Head of caudate nucleus (tissue), 42 donors: ENCODE data around the gene SLA2.
"Not testable (repeated sequence)": the region's sequence is repeated elsewhere in the genome, so short reads cannot be mapped to it uniquely, and the experiment has no call there.

ENCODE experiments used
- DNase-seq, 42 donors: peaks; one replicate each; pipeline versions ENCODE4 v3.0.0 to v3.0.0-alpha.2; 2020 to 2021; ENCODE audit warnings: mixed read lengths in 7 of 42
- intact Hi-C: fragments of 100-400 bp; cut with DNase I; formaldehyde crosslinking; loops from one replicate; pipeline ENCODE4 v1.15.0; 2022

Gene SLA2

GRCh38 chr20:36620917-36621316, 25.1 kb downstream of the SLA2 start:
- no peak for DNase-seq
- intact Hi-C loops: no loop called here

- no peak for DNase-seq
- intact Hi-C loops: loop anchor here (5.0 kb wide), 1 partner anchor 337 kb away; the partner anchor contains the start of gene SAMHD1
Measured at GRCh38 chr20:36614781-36615557, 31.0 kb downstream of the SLA2 start.

- intact Hi-C loops: no loop called here
Measured at GRCh38 chr20:36613974-36614373, 32.0 kb downstream of the SLA2 start.

GRCh38 chr20:36611625-36612024, 34.4 kb downstream of the SLA2 start:
- DNase-seq: no peak
- intact Hi-C loops: no loop called here

More at GRCh38 chr20:36613974-36614373, 32.0 kb downstream of the SLA2 start:
- DNase-seq: no peak

GRCh38 chr20:36608388-36608728, 37.6 kb downstream of the SLA2 start:
- intact Hi-C loops: loop anchor here (10.0 kb wide), 3 partner anchors 136 to 276 kb away; partner anchors contain the start of gene NDRG3
- not testable (repeated sequence) for DNase-seq

- intact Hi-C loops: loop anchor here (10.0 kb wide), 3 partner anchors 137 to 277 kb away; partner anchors contain the start of gene NDRG3
- no peak for DNase-seq
Measured at GRCh38 chr20:36607586-36608387, 38.2 kb downstream of the SLA2 start.

GRCh38 chr20:36606158-36607066, 39.6 kb downstream of the SLA2 start:
- peak in 9 of 42 donors; percentile 5 to 43 (median 30) for DNase-seq
- intact Hi-C loops: loop anchor here (10.0 kb wide), 3 partner anchors 138 to 278 kb away; partner anchors contain the start of gene NDRG3

- DNase-seq: peak; percentile 91 to 100 (median 97)
- intact Hi-C loops: loop anchor here (10.0 kb wide), 3 partner anchors 139 to 279 kb away; partner anchors contain the start of gene NDRG3
Measured at GRCh38 chr20:36605399-36606157, 40.4 kb downstream of the SLA2 start, which contains the start of gene RAB5IF. TSS of gene RAB5IF (plus strand) at chr20:36605779. CDS start at chr20:36605952, 173 bp downstream.

GRCh38 chr20:36604952-36605398, 41.0 kb downstream of the SLA2 start:
- intact Hi-C loops: loop anchor here (5.0 to 10.0 kb wide), 4 partner anchors 48 to 280 kb away; partner anchors contain the start of gene NDRG3
- peak in 34 of 42 donors; percentile 7 to 52 (median 28) for DNase-seq

- intact Hi-C loops: loop anchor here (5.0 to 10.0 kb wide), 4 partner anchors 44 to 283 kb away; partner anchors contain the start of gene NDRG3
- DNase-seq: no peak
Measured at GRCh38 chr20:36601540-36601939, 44.5 kb downstream of the SLA2 start.

- DNase-seq: no peak
- intact Hi-C loops: loop anchor here (5.0 to 10.0 kb wide), 4 partner anchors 43 to 285 kb away; partner anchors contain the start of gene NDRG3
Measured at GRCh38 chr20:36599912-36600345, 46.1 kb downstream of the SLA2 start.

GRCh38 chr20:36593347-36593929, 52.6 kb downstream of the SLA2 start:
- no peak for DNase-seq
- intact Hi-C loops: no loop called here

GRCh38 chr20:36591854-36592641, 53.9 kb downstream of the SLA2 start:
- intact Hi-C loops: no loop called here
- peak in 32 of 42 donors; percentile 19 to 77 (median 50) for DNase-seq

GRCh38 chr20:36591281-36591680, 54.7 kb downstream of the SLA2 start:
- no peak for DNase-seq
- intact Hi-C loops: no loop called here

- intact Hi-C loops: no loop called here
- no peak for DNase-seq
Measured at GRCh38 chr20:36587388-36588070, 58.5 kb downstream of the SLA2 start.
